Endothelial cell of umbilical vein (primary cell): ENCODE data around the gene FBXW4. TPM values are rescaled to one million over a fixed set of nuclear protein-coding genes. Genes with fewer than 3 reads are reported as not detected.

Experiments used
- BruUV-seq: library from RNA; stranded (reverse); fragments of 400-500 nt; replicated peaks from 2 replicates; lab custom pipeline; 2021; lab: Mats Ljungman, UMichigan
- CTCF ChIA-PET: fragments of 300-600, 350-600 bp; sonication (Branson Sonifier 250); formaldehyde crosslinking; loops from one replicate; lab custom pipeline; 2021; ENCODE audit warnings: antibody characterized with exemption, inconsistent platforms; lab: Charles Lee
- POLR2A ChIA-PET: fragments of 300-600, 350-600 bp; sonication (Branson Sonifier 250); formaldehyde crosslinking; loops from one replicate; lab custom pipeline; 2021; ENCODE audit warnings: antibody characterized with exemption, inconsistent platforms; lab: Charles Lee
- DNase-seq: peaks from one replicate; pipeline ENCODE4 v3.0.0-alpha.2; 2011; ENCODE audit warnings: low read depth, low spot score
- FAIRE-seq: peaks from 2 replicates; lab custom pipeline; 2011; peaks lifted over from hg19 to GRCh38; lab: Jason Lieb, UNC
- H2AFZ ChIP-seq: 2 replicates; pipeline ENCODE4 v1.6.0; 2012; ENCODE audit warnings: low read depth, low read length, control low read depth, inconsistent platforms
- H3K27ac ChIP-seq: 2 replicates; pipeline ENCODE4 v1.5.1; 2011; ENCODE audit warnings: low read depth, mild to moderate bottlenecking, control low read depth, low read length, moderate library complexity; ENCODE audit not compliant: insufficient read depth
- H3K27me3 ChIP-seq, 2 experiments: 2 replicates each; pipeline versions ENCODE4 v1.6.0 to v1.6.1; 2011; ENCODE audit warnings: low read length in 2 of 2, mixed read lengths in 1 of 2; ENCODE audit not compliant: control insufficient read depth in 2 of 2, insufficient read depth in 2 of 2
- H3K36me3 ChIP-seq, 2 experiments: 2 replicates in 1 of 2; 3 replicates in 1 of 2; pipeline ENCODE4 v1.5.1; 2011; ENCODE audit warnings: low read length in 2 of 2, mild to moderate bottlenecking in 1 of 2, moderate library complexity in 1 of 2; ENCODE audit not compliant: control insufficient read depth in 2 of 2, insufficient read depth in 2 of 2; ENCODE audit errors: extremely low read depth in 1 of 2
- H3K4me1 ChIP-seq: 3 replicates; pipeline ENCODE4 v1.5.1; 2011; ENCODE audit warnings: mild to moderate bottlenecking, low read length; ENCODE audit not compliant: control insufficient read depth, insufficient read depth; ENCODE audit errors: extremely low read depth
- H3K4me2 ChIP-seq: 2 replicates; pipeline ENCODE4 v1.6.1; 2011; ENCODE audit warnings: low read length, control low read depth, mixed read lengths; ENCODE audit not compliant: insufficient read depth
- H3K4me3 ChIP-seq, 3 experiments: fragments of 200-600 bp in 1 of 3; sonication (generic), shearing (Covaris generic) in 1 of 3; replicated peaks in 1 of 3; 2 replicates each; pipeline ENCODE4 v1.5.1; 2011 to 2016; ENCODE audit warnings: control low read depth in 3 of 3, low read length in 3 of 3, mild to moderate bottlenecking in 2 of 3, inconsistent platforms in 1 of 3, low read depth in 1 of 3, moderate library complexity in 1 of 3; ENCODE audit not compliant: insufficient read depth in 1 of 3
- H3K79me2 ChIP-seq: 2 replicates; pipeline ENCODE4 v1.6.0; 2012; ENCODE audit warnings: low read length, inconsistent platforms; ENCODE audit not compliant: control insufficient read depth, insufficient read depth
- H3K9ac ChIP-seq: replicated peaks from 2 replicates; pipeline ENCODE3; 2011; ENCODE audit warnings: low read length, control low read depth; ENCODE audit not compliant: insufficient read depth; ENCODE audit errors: extremely low read depth
- H3K9me1 ChIP-seq: replicated peaks from 3 replicates; pipeline ENCODE4 v1.6.0; 2011; ENCODE audit warnings: mild to moderate bottlenecking, low read length; ENCODE audit not compliant: control insufficient read depth, insufficient read depth; ENCODE audit errors: extremely low read depth
- H3K9me3 ChIP-seq: replicated peaks from 2 replicates; pipeline ENCODE4 v1.5.1; 2012; ENCODE audit warnings: low read length, inconsistent platforms; ENCODE audit not compliant: control insufficient read depth, insufficient read depth
- H4K20me1 ChIP-seq: replicated peaks from 2 replicates; pipeline ENCODE3; 2011; ENCODE audit warnings: mild to moderate bottlenecking, low read length; ENCODE audit not compliant: control insufficient read depth, insufficient read depth; ENCODE audit errors: extremely low read depth
- EZH2 ChIP-seq: IDR thresholded peaks from 2 replicates; pipeline ENCODE4 v1.6.1; 2012; ENCODE audit warnings: borderline replicate concordance, low read depth, mild to moderate bottlenecking, moderate library complexity, low read length, inconsistent platforms; ENCODE audit not compliant: severe bottlenecking
- FOS ChIP-seq: IDR thresholded peaks from 2 replicates; pipeline ENCODE4 v1.6.1; 2011; ENCODE audit warnings: mild to moderate bottlenecking, low read length, moderate library complexity, borderline replicate concordance; ENCODE audit not compliant: insufficient read depth
- GATA2 ChIP-seq: IDR thresholded peaks from 2 replicates; pipeline ENCODE4 v1.7.0; 2011; ENCODE audit warnings: low read depth, mild to moderate bottlenecking, moderate library complexity, mixed read lengths, low read length; ENCODE audit not compliant: insufficient read length, insufficient read depth
- JUN ChIP-seq: IDR thresholded peaks from 2 replicates; pipeline ENCODE4 v1.6.1; 2011; ENCODE audit warnings: borderline replicate concordance, low read depth; ENCODE audit not compliant: insufficient read length, insufficient read depth
- MYC ChIP-seq: IDR thresholded peaks from one replicate; pipeline ENCODE4 v1.6.1; 2011; ENCODE audit warnings: mild to moderate bottlenecking, low read depth, low read length
- POLR2A ChIP-seq: IDR thresholded peaks from 2 replicates; pipeline ENCODE4 v1.6.1; 2012; ENCODE audit warnings: low read depth, mild to moderate bottlenecking, control low read depth, low read length
- POLR2AphosphoS5 ChIP-seq: IDR thresholded peaks from 2 replicates; pipeline ENCODE4 v1.6.1; 2012; ENCODE audit warnings: low read depth, mild to moderate bottlenecking, control low read depth, low read length, moderate library complexity; ENCODE audit not compliant: insufficient read depth
- dilution Hi-C: fragments of 300-500 bp; cut with MboI; formaldehyde crosslinking; loops from one replicate; pipeline ENCODE4 v1.15.0; 2019; ENCODE audit warnings: low sequenced_read_pairs; ENCODE audit not compliant: extremely low pct_ligation_motif_present
- intact Hi-C: fragments of 100-400 bp; cut with micrococcal nuclease; formaldehyde crosslinking; loops from one replicate; pipeline ENCODE4 v1.10.0; 2022
- polyA plus RNA-seq, 4 experiments: library from polyadenylated mRNA; depleted of rRNA in 3 of 4; stranded (reverse) in 3 of 4; unstranded in 1 of 4; fragments of >200 nt; gene quantifications; 2 replicates each; pipeline versions ENCODE4 v1.2.1 to v1.2.3, GENCODE V29; 2011 to 2012; ENCODE audit warnings: missing spikeins in 1 of 4
- total RNA-seq: library from RNA; stranded (reverse); gene quantifications from 2 replicates; pipeline ENCODE4 v1.2.3, GENCODE V29; 2021
- TF ChIP-seq, protein P1 (sequence below): IDR thresholded peaks from 2 replicates; pipeline ENCODE4 v1.6.1; 2011; ENCODE audit not compliant: insufficient read depth, insufficient read length
- TF ChIP-seq, protein P2 (sequence below), 2 donors: IDR thresholded peaks; 1 replicate in 1 of 2; 2 replicates in 1 of 2; pipeline ENCODE4 v1.5.1; 2011; ENCODE audit warnings: low read length in 2 of 2, mild to moderate bottlenecking in 2 of 2, moderate library complexity in 2 of 2, control low read depth in 1 of 2, inconsistent platforms in 1 of 2, low read depth in 1 of 2; ENCODE audit not compliant: insufficient read depth in 1 of 2; ENCODE audit errors: extremely low read depth in 1 of 2

FBXW4 gene
- total and polyA plus RNA-seq, 2 donors (not counting 3 experiments of a cell fraction or from before 2014, with no cell fraction given): 20.8 to 21.1 TPM

DNA sequence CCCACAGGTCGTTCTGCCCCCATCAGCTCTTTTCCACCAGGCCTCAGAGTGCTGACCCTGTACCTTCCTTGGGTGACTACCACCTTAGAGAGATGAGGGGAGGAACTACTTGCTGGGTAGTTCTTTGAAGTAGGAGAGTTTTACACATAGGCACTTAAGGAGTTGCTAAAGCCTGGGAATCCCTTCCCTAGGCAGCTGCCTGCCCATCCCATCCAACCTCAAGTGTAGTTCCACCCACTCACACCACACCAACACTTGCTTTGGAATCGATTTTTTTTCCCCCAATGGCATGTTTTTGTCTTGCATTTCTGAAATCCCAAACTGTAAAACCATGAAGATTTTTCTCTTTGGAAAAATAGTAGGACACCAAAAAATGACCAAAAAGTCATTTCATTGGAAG, 47.7 kb downstream of the FBXW4 start:
- no peak for DNase-seq
- H3K79me2 ChIP-seq: no peaks in the 10 kb centered on the region
- H3K4me3 ChIP-seq: no peak overlapping the region
- H3K4me1 ChIP-seq: no peaks in the 10 kb centered on the region
- no peak overlapping the region for H3K9ac ChIP-seq
- TF ChIP-seq JUN (no peak), POLR2A (no peak), MYC (no peak), GATA2 (no peak), EZH2 (no peak), FOS (no peak), POLR2AphosphoS5 (no peak)
- TF ChIP-seq, protein P1, sequence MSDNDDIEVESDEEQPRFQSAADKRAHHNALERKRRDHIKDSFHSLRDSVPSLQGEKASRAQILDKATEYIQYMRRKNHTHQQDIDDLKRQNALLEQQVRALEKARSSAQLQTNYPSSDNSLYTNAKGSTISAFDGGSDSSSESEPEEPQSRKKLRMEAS: no peak
- TF ChIP-seq, protein P2, sequence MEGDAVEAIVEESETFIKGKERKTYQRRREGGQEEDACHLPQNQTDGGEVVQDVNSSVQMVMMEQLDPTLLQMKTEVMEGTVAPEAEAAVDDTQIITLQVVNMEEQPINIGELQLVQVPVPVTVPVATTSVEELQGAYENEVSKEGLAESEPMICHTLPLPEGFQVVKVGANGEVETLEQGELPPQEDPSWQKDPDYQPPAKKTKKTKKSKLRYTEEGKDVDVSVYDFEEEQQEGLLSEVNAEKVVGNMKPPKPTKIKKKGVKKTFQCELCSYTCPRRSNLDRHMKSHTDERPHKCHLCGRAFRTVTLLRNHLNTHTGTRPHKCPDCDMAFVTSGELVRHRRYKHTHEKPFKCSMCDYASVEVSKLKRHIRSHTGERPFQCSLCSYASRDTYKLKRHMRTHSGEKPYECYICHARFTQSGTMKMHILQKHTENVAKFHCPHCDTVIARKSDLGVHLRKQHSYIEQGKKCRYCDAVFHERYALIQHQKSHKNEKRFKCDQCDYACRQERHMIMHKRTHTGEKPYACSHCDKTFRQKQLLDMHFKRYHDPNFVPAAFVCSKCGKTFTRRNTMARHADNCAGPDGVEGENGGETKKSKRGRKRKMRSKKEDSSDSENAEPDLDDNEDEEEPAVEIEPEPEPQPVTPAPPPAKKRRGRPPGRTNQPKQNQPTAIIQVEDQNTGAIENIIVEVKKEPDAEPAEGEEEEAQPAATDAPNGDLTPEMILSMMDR (IDR thresholded peaks at IDR 0.05; ENCODE audit: extremely low read depth in 1 of 2, insufficient read depth in 1 of 2, low read depth in 1 of 2, low read length in 2 of 2): no peak
- H3K4me2 ChIP-seq: no peak overlapping the region
- ChIA-PET POLR2A (no interaction called here), CTCF (interaction anchor here (1.4 kb wide), 1 partner anchor 90 kb away, joined by 3 read pairs; no protein-coding TSS in a partner anchor)
- H3K36me3 ChIP-seq: peaks cover 0 to 2% of the 10 kb centered on the region in 2 experiments
- dilution Hi-C loops: no loop called here
- FAIRE-seq: no peak
- no peaks in the 10 kb centered on the region for H4K20me1 ChIP-seq
- no peaks in the 10 kb centered on the region for H3K9me1 ChIP-seq
- intact Hi-C loops: no loop called here
- H3K9me3 ChIP-seq: no peaks in the 10 kb centered on the region
- BruUV-seq: no TSS peak
- no peak overlapping the region for H2AFZ ChIP-seq
- no peaks in the 10 kb centered on the region for H3K27me3 ChIP-seq
- H3K27ac ChIP-seq: no peak overlapping the region
